GM12878 (cell line): ENCODE data around the gene MXRA7. TPM values are rescaled to one million over a fixed set of nuclear protein-coding genes. Genes with fewer than 3 reads are reported as not detected.

ENCODE experiments used
- ATAC-seq: fragments of 200-7000 bp; cut with Tn5 transposase; 3 replicates; pipeline ENCODE4 v1.9.1; 2020; ENCODE audit warnings: mild to moderate bottlenecking, moderate library complexity
- BruUV-seq: library from RNA; stranded (reverse); fragments of 400-500 nt; replicated peaks from 2 replicates; lab custom pipeline; 2021; lab: Mats Ljungman, UMichigan
- CTCF ChIA-PET: fragments of 300-600 bp; sonication (Branson Sonifier 250); formaldehyde crosslinking; extraction: SDS; loops from one replicate; lab custom pipeline; 2021; ENCODE audit warnings: inconsistent platforms; lab: Yijun Ruan, JAX
- POLR2A ChIA-PET: fragments of 350-600 bp; formaldehyde crosslinking; extraction: SDS; loops from one replicate; lab custom pipeline; 2021; ENCODE audit warnings: inconsistent platforms; lab: Charles Lee
- RAD21 ChIA-PET: fragments of 300-600 bp; sonication (Branson Sonifier 250); formaldehyde crosslinking; loops from one replicate; lab custom pipeline; 2023; ENCODE audit warnings: antibody characterized with exemption; ENCODE audit not compliant: unreplicated experiment; lab: Charles Lee
- SMC1A ChIA-PET: fragments of 300-600 bp; sonication (Branson Sonifier 250); formaldehyde crosslinking; loops from one replicate; lab custom pipeline; 2023; ENCODE audit not compliant: unreplicated experiment, uncharacterized antibody; lab: Charles Lee
- DNase-seq: peaks from one replicate; pipeline ENCODE4 v3.0.0-alpha.2; 2011; ENCODE audit warnings: low read depth, low spot score
- FAIRE-seq: peaks from 3 replicates; lab custom pipeline; 2011; peaks lifted over from hg19 to GRCh38; lab: Jason Lieb, UNC
- H2AFZ ChIP-seq: 2 replicates; pipeline ENCODE4 v1.6.0; 2011; ENCODE audit warnings: low read depth, low read length, control low read depth; ENCODE audit not compliant: control insufficient read depth
- H3K27ac ChIP-seq: 2 replicates; pipeline ENCODE4 v1.5.1; 2011; ENCODE audit warnings: control low read depth; ENCODE audit not compliant: control insufficient read depth, insufficient read depth
- H3K27me3 ChIP-seq, 2 experiments: replicated peaks in 1 of 2; 2 replicates each; pipeline versions ENCODE4 v1.6.0 to v1.6.1; 2011; ENCODE audit warnings: low read length in 1 of 2; ENCODE audit not compliant: control insufficient read depth in 2 of 2, insufficient read depth in 2 of 2
- H3K36me3 ChIP-seq, 2 experiments: 2 replicates each; pipeline ENCODE4 v1.5.1; 2011; ENCODE audit warnings: low read length in 1 of 2; ENCODE audit not compliant: control insufficient read depth in 2 of 2, insufficient read depth in 2 of 2
- H3K4me1 ChIP-seq: 2 replicates; pipeline ENCODE4 v1.6.1; 2011; ENCODE audit warnings: mild to moderate bottlenecking, low read length, moderate library complexity, mixed read lengths; ENCODE audit not compliant: control insufficient read depth, insufficient read depth
- H3K4me2 ChIP-seq: 2 replicates; pipeline ENCODE4 v1.6.0; 2011; ENCODE audit warnings: control low read depth; ENCODE audit not compliant: control insufficient read depth, insufficient read depth
- H3K4me3 ChIP-seq: fragments of 200-600 bp; sonication (generic); 2 replicates; pipeline ENCODE4 v1.5.1; 2016
- H3K79me2 ChIP-seq: 2 replicates; pipeline ENCODE4 v1.6.0; 2011; ENCODE audit warnings: low read length; ENCODE audit not compliant: control insufficient read depth, insufficient read depth
- H3K9ac ChIP-seq: 2 replicates; pipeline ENCODE4 v1.8.0; 2011; ENCODE audit warnings: low read length, control low read depth, mixed read lengths; ENCODE audit not compliant: control insufficient read depth, insufficient read depth
- H3K9me3 ChIP-seq: replicated peaks from 3 replicates; pipeline ENCODE4 v1.5.1; 2011; ENCODE audit warnings: mild to moderate bottlenecking, low read length; ENCODE audit not compliant: control insufficient read depth, insufficient read depth
- H4K20me1 ChIP-seq: 2 replicates; pipeline ENCODE4 v1.6.0; 2011; ENCODE audit not compliant: control insufficient read depth, insufficient read depth
- BCL11A ChIP-seq: IDR thresholded peaks from 2 replicates; pipeline ENCODE4 v1.6.1; 2011; ENCODE audit warnings: low read depth, low read length
- BCLAF1 ChIP-seq: fragments of 450-650 bp; IDR thresholded peaks from 2 replicates; pipeline ENCODE4 v1.6.1; 2017; ENCODE audit warnings: antibody characterized with exemption, mild to moderate bottlenecking, moderate library complexity
- CBFB ChIP-seq: IDR thresholded peaks from 2 replicates; pipeline ENCODE4 v1.6.1; 2016; ENCODE audit warnings: antibody characterized with exemption, low read depth
- CHD4 ChIP-seq: fragments of 200-600 bp; sonication (generic); IDR thresholded peaks from 2 replicates; pipeline ENCODE4 v1.6.1; 2016; ENCODE audit warnings: mild to moderate bottlenecking
- GATAD2B ChIP-seq: fragments of 450-650 bp; conservative IDR thresholded peaks from 2 replicates; pipeline ENCODE4 v1.6.1; 2017; ENCODE audit warnings: low read depth, mild to moderate bottlenecking, moderate library complexity
- JUND ChIP-seq: IDR thresholded peaks from 2 replicates; pipeline ENCODE4 v1.6.1; 2012; ENCODE audit warnings: low read depth, mild to moderate bottlenecking, low read length, improper control_type of control experiment, moderate library complexity
- NKRF ChIP-seq: fragments of 450-650 bp; conservative IDR thresholded peaks from 2 replicates; pipeline ENCODE4 v1.6.1; 2017; ENCODE audit warnings: mild to moderate bottlenecking, moderate library complexity
- PRDM15 ChIP-seq: fragments of 450-650 bp; formaldehyde crosslinking; IDR thresholded peaks from 2 replicates; pipeline ENCODE4 v1.4.0; 2020; ENCODE audit warnings: mild to moderate bottlenecking, moderate library complexity
- SREBF1 ChIP-seq: IDR thresholded peaks from 2 replicates; pipeline ENCODE4 v1.6.1; 2012; ENCODE audit warnings: mild to moderate bottlenecking, low read length
- ZNF687 ChIP-seq: fragments of 450-650 bp; IDR thresholded peaks from 2 replicates; pipeline ENCODE4 v1.6.1; 2017; ENCODE audit warnings: mild to moderate bottlenecking, moderate library complexity
- WGBS: methylation state at CpG from one replicate; pipeline ENCODE4 v1.1.6; 2016; ENCODE audit warnings: low lambda C conversion rate; ENCODE audit not compliant: insufficient replicate concordance, insufficient coverage; ENCODE audit errors: missing lambda C conversion rate; 5-methylcytosine and 5-hydroxymethylcytosine counted together
- in situ Hi-C: fragments of 300-500 bp; cut with MboI; formaldehyde crosslinking; loops from 9 replicates; pipeline ENCODE4 v1.14.3; 2018; ENCODE audit warnings: mixed read lengths
- intact Hi-C: fragments of 100-400 bp; cut with micrococcal nuclease; formaldehyde crosslinking; loops from one replicate; pipeline ENCODE4 v1.14.2; 2022; ENCODE audit not compliant: unreplicated experiment
- polyA plus RNA-seq, 11 experiments: library from polyadenylated mRNA; depleted of rRNA in 4 of 11; unstranded in 6 of 11; stranded (reverse) in 5 of 11; fragments of >200 nt; fragmentation: Nextera tagmentation in 4 of 11; fragmentation: Illumina TruSeq in 1 of 11; extraction: Ambion mirVana in 4 of 11; extraction: Trizol in 1 of 11; gene quantifications; 1 replicate in 1 of 11; 2 replicates in 10 of 11; pipeline versions ENCODE4 v1.2.1 to v1.2.3, GENCODE V29; 2011 to 2016; ENCODE audit warnings: inconsistent platforms in 2 of 11, missing spikeins in 2 of 11, low read depth in 1 of 11
- total RNA-seq, 4 experiments: library from RNA; depleted of rRNA in 3 of 4; stranded (reverse); fragments of >200 nt in 3 of 4; fragmentation: Illumina TruSeq in 1 of 4; extraction: Trizol in 1 of 4; gene quantifications; 2 replicates each; pipeline versions ENCODE4 v1.2.1 to v1.2.3, GENCODE V29; 2013 to 2021

The MXRA7 gene
- total and polyA plus RNA-seq, 10 of the 15 experiments (the other 5 are each of a cell fraction or from before 2014, with no cell fraction given): 0.03 to 2.0 (median 0.33) TPM

GRCh38 chr17:76676629-76677028, 34.1 kb downstream of the MXRA7 start (continued):
- TF ChIP-seq ZNF687: no peak
- TF ChIP-seq, all 136 proteins: peak for 0

- H2AFZ ChIP-seq: no peak overlapping the region
- intact Hi-C loops (no loop called here), in situ Hi-C loops (no loop called here)
- H4K20me1 ChIP-seq: no peaks in the 10 kb centered on the region
- CTCF ChIA-PET: interaction anchor here (1.0 kb wide), 1 partner anchor 381 kb away, joined by 3 read pairs; no protein-coding TSS in a partner anchor
- DNase-seq: no peak
- RAD21 ChIA-PET: no interaction called here
- POLR2A ChIA-PET: no interaction called here
- H3K27ac ChIP-seq: no peak overlapping the region
- SMC1A ChIA-PET: no interaction called here
- no peaks in the 10 kb centered on the region for H3K79me2 ChIP-seq
- no peak for ATAC-seq
- H3K9me3 ChIP-seq: no peaks in the 10 kb centered on the region; the same call in 2 of the 3 replicates
- 46% methylated on average over 6 of the region's 6 CpGs for WGBS
- H3K9ac ChIP-seq: no peak overlapping the region
- no peak overlapping the region for H3K4me3 ChIP-seq
- H3K4me1 ChIP-seq: peaks cover 5% of the 10 kb centered on the region
- FAIRE-seq: no peak
- no peak overlapping the region for H3K4me2 ChIP-seq
- no TSS peak for BruUV-seq
- no peaks in the 10 kb centered on the region for H3K36me3 ChIP-seq
- peaks cover 0 to 5% of the 10 kb centered on the region in 2 experiments; a peak in 2 of 4 replicates for H3K27me3 ChIP-seq
- TF ChIP-seq GATAD2B: no peak
- TF ChIP-seq CBFB: no peak
- TF ChIP-seq SREBF1: no peak
- no peak for TF ChIP-seq BCLAF1
- no peak for TF ChIP-seq JUND
- no peak for TF ChIP-seq CHD4
- no peak for TF ChIP-seq BCL11A
- no peak for TF ChIP-seq PRDM15
- no peak for TF ChIP-seq NKRF
These were observed 35.1 kb downstream of the MXRA7 start for GRCh38 chr17:76675648-76676047.
